Neural cell (in vitro differentiated cells): Measurements from ENCODE around the gene GSG1L2.

ENCODE experiments used
- CTCF ChIP-seq: fragments of 450-650 bp; IDR thresholded peaks from 2 replicates; pipeline ENCODE4 v1.5.1; 2014; ENCODE audit warnings: antibody characterized with exemption, mild to moderate bottlenecking, moderate library complexity; ENCODE audit not compliant: poor library complexity, severe bottlenecking
- EP300 ChIP-seq: fragments of 450-650 bp; conservative IDR thresholded peaks from 2 replicates; pipeline ENCODE4 v1.6.1; 2014; ENCODE audit warnings: antibody characterized with exemption, mild to moderate bottlenecking, moderate library complexity; ENCODE audit not compliant: poor library complexity, severe bottlenecking
- EZH2 ChIP-seq: fragments of 200-600, 300-800 bp; shearing (Covaris generic), sonication (generic); IDR thresholded peaks from 2 replicates; pipeline ENCODE4 v1.6.1; 2014; ENCODE audit warnings: antibody characterized with exemption, low read length, borderline replicate concordance, mild to moderate bottlenecking; ENCODE audit not compliant: insufficient read depth, poor library complexity, severe bottlenecking
- MXI1 ChIP-seq: fragments of 450-650 bp; conservative IDR thresholded peaks from 2 replicates; pipeline ENCODE4 v1.6.1; 2014; ENCODE audit warnings: antibody characterized with exemption, mild to moderate bottlenecking; ENCODE audit not compliant: poor library complexity, severe bottlenecking
- POLR2AphosphoS5 ChIP-seq: IDR thresholded peaks from 2 replicates; pipeline ENCODE4 v1.6.1; 2012
- SMC3 ChIP-seq: fragments of 450-650 bp; conservative IDR thresholded peaks from 2 replicates; pipeline ENCODE4 v1.6.1; 2014; ENCODE audit warnings: antibody characterized with exemption, mild to moderate bottlenecking, moderate library complexity; ENCODE audit not compliant: poor library complexity

- TF ChIP-seq SMC3 (no peak), CTCF (no peak), EP300 (no peak), EZH2 (no peak), POLR2AphosphoS5 (no peak), MXI1 (no peak)
These were observed 11.6 kb downstream of the GSG1L2 start for GRCh38 chr17:9810100-9810949.
